ENCODE measurements around the gene SLF2. TPM values are rescaled to one million over a fixed set of nuclear protein-coding genes. Genes with fewer than 3 reads are reported as not detected.
A peak's percentile ranks its signal among the peaks of the same experiment; 100 is the strongest.

The SLF2 gene, protein sequence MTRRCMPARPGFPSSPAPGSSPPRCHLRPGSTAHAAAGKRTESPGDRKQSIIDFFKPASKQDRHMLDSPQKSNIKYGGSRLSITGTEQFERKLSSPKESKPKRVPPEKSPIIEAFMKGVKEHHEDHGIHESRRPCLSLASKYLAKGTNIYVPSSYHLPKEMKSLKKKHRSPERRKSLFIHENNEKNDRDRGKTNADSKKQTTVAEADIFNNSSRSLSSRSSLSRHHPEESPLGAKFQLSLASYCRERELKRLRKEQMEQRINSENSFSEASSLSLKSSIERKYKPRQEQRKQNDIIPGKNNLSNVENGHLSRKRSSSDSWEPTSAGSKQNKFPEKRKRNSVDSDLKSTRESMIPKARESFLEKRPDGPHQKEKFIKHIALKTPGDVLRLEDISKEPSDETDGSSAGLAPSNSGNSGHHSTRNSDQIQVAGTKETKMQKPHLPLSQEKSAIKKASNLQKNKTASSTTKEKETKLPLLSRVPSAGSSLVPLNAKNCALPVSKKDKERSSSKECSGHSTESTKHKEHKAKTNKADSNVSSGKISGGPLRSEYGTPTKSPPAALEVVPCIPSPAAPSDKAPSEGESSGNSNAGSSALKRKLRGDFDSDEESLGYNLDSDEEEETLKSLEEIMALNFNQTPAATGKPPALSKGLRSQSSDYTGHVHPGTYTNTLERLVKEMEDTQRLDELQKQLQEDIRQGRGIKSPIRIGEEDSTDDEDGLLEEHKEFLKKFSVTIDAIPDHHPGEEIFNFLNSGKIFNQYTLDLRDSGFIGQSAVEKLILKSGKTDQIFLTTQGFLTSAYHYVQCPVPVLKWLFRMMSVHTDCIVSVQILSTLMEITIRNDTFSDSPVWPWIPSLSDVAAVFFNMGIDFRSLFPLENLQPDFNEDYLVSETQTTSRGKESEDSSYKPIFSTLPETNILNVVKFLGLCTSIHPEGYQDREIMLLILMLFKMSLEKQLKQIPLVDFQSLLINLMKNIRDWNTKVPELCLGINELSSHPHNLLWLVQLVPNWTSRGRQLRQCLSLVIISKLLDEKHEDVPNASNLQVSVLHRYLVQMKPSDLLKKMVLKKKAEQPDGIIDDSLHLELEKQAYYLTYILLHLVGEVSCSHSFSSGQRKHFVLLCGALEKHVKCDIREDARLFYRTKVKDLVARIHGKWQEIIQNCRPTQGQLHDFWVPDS
- 10 to 100 TPM; 41.3 to 44.1 TPM for total RNA-seq

DNA sequence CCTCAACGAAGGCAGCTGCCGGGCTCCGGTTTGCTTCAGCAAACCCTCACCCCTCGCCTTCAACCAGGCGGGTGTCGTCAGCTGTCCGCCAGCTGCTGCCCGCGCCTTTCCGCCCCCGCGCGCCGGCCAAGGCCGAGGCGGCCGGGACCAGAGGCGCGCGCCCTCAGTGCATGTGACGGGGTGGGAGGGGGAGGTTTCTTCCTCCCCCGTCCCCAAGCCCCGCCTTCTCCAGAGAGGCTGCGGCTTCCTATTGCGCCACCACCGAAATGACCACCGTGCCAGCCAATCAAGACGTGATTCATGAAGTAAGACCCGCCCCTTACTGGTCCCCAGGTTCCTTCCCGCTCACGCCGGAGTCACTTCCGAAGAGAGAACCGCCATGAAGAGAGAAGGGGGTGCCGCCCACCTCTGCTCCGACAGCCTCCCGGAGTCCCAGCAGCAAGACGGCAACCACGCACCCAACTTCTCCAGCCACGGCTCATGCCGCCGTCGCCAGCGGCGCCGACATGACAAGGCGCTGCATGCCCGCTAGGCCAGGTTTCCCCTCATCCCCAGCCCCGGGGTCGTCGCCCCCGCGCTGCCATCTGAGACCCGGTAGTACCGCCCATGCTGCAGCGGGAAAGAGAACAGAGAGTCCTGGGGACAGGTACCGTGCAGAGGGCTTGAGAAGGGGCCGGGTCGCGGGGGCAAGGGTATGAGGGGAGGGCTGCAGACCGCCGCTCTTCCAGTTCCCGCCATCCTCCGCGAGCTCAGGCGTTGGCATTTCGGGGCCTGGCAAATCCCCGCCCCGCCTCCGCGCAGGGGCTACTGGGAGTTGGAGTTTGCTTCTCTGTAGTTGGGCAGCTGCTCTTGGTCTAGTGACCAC lies at the start of gene SLF2:
TSS of gene SLF2 (plus strand) at position 359 of the 865 bp plus-strand sequence. CDS start at position 507, 148 bp downstream.
- H3K27me3 Mint-ChIP-seq = no peaks in the 10 kb centered on the region
- H3K4me1 Mint-ChIP-seq = peaks cover 21% of the 10 kb centered on the region
- H3K36me3 Mint-ChIP-seq (ENCODE audit: low read depth) = peaks cover 47% of the 10 kb centered on the region
- H3K9me3 Mint-ChIP-seq = no peaks in the 10 kb centered on the region
- peak within 1 kb of the TSS; percentile 99 for H3K4me3 Mint-ChIP-seq
- peak; percentile 96 for ATAC-seq (replicated peaks)
- peak within 1 kb of the TSS; percentile 97 for H3K27ac Mint-ChIP-seq

DNA sequence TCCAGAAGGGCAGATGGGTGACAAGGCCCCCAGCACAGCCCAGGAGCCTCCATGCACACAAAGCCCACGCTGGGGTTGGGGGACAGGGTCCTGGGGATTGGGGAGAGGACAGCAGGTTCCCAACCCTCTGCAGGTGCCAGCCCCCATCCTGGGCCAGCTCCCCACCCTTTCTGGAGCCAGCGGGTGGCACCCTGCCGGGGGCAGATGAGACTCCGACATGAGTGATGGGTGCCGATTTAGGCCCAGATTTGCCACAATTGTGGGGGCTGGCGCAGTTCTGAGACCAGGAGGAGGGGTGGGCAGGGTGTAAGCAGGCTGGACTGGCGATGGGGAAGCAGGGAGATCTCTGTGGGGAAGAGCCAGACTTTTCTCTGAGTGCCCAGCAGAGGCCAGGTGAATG lies 49.3 kb upstream of the SLF2 start:
- no peak for ATAC-seq (replicated peaks)
- H3K9me3 Mint-ChIP-seq = no peaks in the 10 kb centered on the region
- H3K27me3 Mint-ChIP-seq = peaks cover 55% of the 10 kb centered on the region
- no peak overlapping the region for H3K4me3 Mint-ChIP-seq
- no peak overlapping the region for H3K27ac Mint-ChIP-seq
- peaks cover 5% of the 10 kb centered on the region for H3K4me1 Mint-ChIP-seq
- H3K36me3 Mint-ChIP-seq (ENCODE audit: low read depth) = no peaks in the 10 kb centered on the region

DNA sequence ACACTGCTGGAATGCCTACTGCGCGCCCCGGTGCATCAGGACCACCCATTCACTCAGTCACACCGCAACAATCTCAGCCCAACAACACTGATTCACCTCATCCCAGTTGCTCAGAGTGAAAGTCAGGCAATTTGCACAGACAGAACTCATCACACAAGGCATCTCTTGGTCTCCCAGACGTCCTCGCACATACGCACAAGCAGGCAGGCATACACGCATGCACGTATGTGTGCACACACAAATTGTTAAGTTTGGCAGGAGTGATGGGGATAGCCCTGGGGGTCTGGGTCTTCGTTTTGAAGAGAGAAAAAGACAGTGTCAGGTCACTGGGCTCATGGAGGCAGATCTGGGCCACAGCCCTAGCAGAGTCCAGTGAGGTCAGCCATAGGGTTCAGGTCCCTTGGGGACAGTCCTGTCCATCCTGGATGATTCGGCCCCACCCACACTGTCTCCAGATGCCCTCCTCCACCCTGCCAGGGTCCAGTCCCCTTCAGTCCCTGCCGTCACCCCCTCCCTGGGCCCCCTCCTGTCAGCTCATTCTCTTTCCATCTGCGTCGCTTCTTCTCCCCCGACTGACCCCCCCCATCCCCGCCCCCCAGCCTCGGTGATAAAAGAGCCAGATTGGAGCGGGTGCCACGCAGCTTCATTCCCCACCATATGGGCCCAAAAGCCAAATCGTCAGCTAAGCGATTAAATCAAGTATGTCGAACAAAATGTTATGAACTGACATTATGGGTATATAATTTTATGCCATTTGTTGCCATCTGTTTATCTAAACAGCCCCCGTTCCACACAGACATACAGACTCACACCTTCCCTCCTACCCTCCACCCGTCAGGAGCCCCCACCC lies 48.5 kb upstream of the SLF2 start:
- ATAC-seq (replicated peaks) = no peak
- no peak overlapping the region for H3K27ac Mint-ChIP-seq
- peaks cover 47% of the 10 kb centered on the region for H3K27me3 Mint-ChIP-seq
- H3K9me3 Mint-ChIP-seq = no peaks in the 10 kb centered on the region
- H3K4me3 Mint-ChIP-seq = no peak overlapping the region
- H3K36me3 Mint-ChIP-seq (ENCODE audit: low read depth) = no peaks in the 10 kb centered on the region
- peaks cover 5% of the 10 kb centered on the region for H3K4me1 Mint-ChIP-seq

DNA sequence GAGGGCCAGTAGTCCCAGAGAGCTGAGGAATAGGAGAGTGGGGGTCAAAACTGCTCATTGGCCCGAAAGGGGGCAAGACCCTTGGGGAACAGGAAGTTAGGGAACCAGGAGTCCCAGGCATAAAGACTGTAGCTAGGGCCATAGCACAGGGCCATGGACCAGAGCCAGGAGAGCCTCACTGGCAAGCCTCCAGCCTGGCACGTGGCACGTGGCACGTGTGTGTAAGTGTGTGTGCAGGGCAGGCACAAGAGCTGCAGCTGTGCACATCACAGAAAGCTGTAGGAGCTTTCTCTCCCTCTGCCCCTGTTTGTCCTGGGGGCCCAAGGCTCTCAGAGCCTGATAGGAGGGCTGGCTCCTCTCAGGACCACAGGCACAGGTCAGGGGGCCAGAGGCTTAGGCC lies 47.8 kb upstream of the SLF2 start:
- ATAC-seq (replicated peaks) = no peak
- no peaks in the 10 kb centered on the region for H3K9me3 Mint-ChIP-seq
- H3K4me1 Mint-ChIP-seq = peaks cover 5% of the 10 kb centered on the region
- no peak overlapping the region for H3K4me3 Mint-ChIP-seq
- no peaks in the 10 kb centered on the region for H3K36me3 Mint-ChIP-seq (ENCODE audit: low read depth)
- H3K27me3 Mint-ChIP-seq = peaks cover 42% of the 10 kb centered on the region
- H3K27ac Mint-ChIP-seq = no peak overlapping the region

DNA sequence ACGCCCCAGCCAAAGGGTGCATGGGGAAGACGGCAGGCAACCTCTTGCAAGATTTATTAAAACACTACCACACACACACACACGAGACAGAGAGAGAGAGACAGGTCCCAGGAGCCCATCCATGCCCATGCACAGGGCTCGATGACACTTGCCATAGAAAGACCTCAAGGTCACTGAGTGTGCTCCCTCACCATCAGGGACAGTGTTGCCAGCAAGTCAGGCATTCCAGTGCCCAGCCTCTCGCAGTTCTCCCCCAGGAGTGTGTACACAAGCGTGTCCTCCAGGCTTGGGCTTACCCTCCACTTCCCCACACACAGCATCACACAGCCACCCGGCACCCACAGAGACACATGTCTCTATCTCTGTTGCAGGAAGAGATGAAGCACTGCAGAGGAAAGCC lies 46.8 kb upstream of the SLF2 start:
- Mint-ChIP-seq H3K27me3 (peaks cover 39% of the 10 kb centered on the region), H3K9me3 (no peaks in the 10 kb centered on the region), H3K36me3 (ENCODE audit: low read depth) (no peaks in the 10 kb centered on the region), H3K4me3 (no peak overlapping the region), H3K27ac (no peak overlapping the region), H3K4me1 (peaks cover 5% of the 10 kb centered on the region)
- ATAC-seq (replicated peaks) = no peak

DNA sequence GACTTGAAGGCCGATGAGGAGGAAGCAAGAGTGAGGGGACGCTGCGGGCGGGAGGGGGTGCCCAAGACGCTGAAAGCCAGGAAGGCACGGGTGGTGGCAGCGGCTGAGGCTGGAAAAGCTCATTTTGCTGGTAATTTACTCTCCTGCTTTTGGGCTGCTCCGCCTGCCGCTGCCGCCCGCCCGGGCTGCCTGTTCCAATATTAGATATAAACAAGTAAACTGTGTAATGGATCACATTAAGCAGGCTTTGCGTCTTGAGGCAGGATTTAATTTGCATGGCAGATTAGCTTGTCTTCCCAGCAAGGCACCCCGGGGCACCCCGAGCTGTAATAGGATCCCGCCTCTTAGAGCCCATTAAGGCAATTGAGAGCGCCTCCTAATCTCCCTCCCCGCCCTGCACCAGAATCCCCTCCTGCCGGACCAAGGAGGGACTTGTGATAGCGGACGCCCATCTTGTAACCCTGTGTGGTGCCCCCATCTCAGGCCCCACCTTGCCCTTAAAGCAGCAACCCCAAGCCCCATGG lies 46.1 kb upstream of the SLF2 start:
- no peak for ATAC-seq (replicated peaks)
- Mint-ChIP-seq H3K4me1 (peaks cover 5% of the 10 kb centered on the region), H3K27ac (no peak overlapping the region), H3K4me3 (no peak overlapping the region), H3K9me3 (no peaks in the 10 kb centered on the region), H3K27me3 (peaks cover 36% of the 10 kb centered on the region), H3K36me3 (ENCODE audit: low read depth) (no peaks in the 10 kb centered on the region)

DNA sequence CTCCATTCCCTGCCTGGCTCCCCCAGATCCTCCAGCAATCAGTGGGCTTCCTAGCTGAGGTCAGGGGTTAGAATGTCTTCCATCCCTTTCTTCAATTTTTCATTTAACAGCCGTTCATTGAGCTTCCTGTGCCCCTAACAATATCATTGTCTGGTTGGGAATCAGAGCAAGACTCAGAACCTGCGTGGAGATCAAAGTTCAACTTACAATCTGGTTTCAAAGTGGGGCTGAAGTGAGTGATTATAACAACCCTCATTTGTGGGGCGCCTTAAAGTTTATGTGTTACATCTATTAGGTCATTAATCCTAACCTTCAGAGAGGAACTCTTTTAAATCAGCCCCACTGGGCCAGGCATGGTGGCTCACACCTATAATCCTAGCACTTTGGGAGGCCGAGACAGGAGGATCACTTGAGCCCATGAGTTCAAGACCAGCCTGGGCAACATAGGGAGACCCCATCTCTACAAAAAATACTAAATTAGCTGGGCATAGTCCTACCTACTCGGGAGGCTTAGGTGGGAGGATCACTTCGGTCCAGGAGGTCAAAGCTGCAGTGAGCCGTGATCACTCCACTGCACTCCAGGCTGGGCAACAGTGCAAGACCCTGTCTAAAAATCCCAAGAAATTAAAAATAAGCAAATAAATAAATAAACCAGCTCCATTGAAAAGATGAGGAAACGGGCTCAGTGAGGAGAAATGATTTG lies 45.4 kb upstream of the SLF2 start:
- H3K27ac Mint-ChIP-seq = no peak overlapping the region
- no peak overlapping the region for H3K4me3 Mint-ChIP-seq
- H3K9me3 Mint-ChIP-seq = no peaks in the 10 kb centered on the region
- no peak for ATAC-seq (replicated peaks)
- H3K4me1 Mint-ChIP-seq = peaks cover 5% of the 10 kb centered on the region
- peaks cover 31% of the 10 kb centered on the region for H3K27me3 Mint-ChIP-seq
- no peaks in the 10 kb centered on the region for H3K36me3 Mint-ChIP-seq (ENCODE audit: low read depth)

DNA sequence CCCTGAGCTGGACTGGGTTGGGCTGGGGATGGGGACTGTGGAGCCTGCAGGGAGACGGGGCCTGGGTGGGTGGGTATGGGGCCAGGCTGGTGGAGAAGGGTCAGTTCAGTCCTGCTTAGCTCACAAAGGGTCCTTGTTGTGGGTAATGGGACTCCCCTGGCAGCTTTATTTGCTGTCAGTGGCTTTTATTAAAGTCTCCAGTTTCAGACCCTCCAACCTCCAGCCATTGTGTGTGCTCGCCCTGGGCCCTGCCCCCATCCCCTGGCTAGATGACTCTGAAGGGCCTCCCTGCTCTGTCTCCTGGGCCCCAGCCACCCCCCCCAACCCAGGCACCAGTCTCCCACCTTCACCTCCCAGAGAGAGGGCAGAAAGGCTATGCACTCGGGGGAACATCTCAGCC lies 44.4 kb upstream of the SLF2 start:
- peaks cover 5% of the 10 kb centered on the region for H3K4me1 Mint-ChIP-seq
- no peaks in the 10 kb centered on the region for H3K36me3 Mint-ChIP-seq (ENCODE audit: low read depth)
- H3K4me3 Mint-ChIP-seq = no peak overlapping the region
- H3K27me3 Mint-ChIP-seq = peaks cover 31% of the 10 kb centered on the region
- no peak overlapping the region for H3K27ac Mint-ChIP-seq
- H3K9me3 Mint-ChIP-seq = no peaks in the 10 kb centered on the region
- ATAC-seq (replicated peaks) = no peak

DNA sequence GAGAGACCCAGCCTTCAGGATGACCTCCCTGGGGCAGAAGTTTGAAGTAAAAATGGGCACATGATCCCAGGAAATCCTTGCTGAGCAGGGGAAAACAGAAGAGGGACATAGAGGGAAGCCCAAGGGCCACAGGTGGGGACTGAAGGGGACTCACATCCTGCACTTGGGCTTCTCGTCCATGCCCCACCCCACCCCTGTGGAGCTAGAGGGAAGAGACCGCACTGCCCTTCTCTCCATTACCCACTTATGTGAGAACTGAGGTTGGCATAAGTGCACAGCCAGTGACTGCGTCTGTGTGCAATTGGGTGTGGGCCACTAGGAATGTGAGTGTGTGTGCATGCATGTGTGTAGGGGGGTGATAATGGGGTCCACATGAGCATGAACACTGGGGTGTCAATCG lies 43.4 kb upstream of the SLF2 start:
- no peak for ATAC-seq (replicated peaks)
- Mint-ChIP-seq H3K36me3 (ENCODE audit: low read depth) (no peaks in the 10 kb centered on the region), H3K27ac (no peak overlapping the region), H3K4me1 (peaks cover 5% of the 10 kb centered on the region), H3K9me3 (no peaks in the 10 kb centered on the region), H3K4me3 (no peak overlapping the region), H3K27me3 (peaks cover 30% of the 10 kb centered on the region)

DNA sequence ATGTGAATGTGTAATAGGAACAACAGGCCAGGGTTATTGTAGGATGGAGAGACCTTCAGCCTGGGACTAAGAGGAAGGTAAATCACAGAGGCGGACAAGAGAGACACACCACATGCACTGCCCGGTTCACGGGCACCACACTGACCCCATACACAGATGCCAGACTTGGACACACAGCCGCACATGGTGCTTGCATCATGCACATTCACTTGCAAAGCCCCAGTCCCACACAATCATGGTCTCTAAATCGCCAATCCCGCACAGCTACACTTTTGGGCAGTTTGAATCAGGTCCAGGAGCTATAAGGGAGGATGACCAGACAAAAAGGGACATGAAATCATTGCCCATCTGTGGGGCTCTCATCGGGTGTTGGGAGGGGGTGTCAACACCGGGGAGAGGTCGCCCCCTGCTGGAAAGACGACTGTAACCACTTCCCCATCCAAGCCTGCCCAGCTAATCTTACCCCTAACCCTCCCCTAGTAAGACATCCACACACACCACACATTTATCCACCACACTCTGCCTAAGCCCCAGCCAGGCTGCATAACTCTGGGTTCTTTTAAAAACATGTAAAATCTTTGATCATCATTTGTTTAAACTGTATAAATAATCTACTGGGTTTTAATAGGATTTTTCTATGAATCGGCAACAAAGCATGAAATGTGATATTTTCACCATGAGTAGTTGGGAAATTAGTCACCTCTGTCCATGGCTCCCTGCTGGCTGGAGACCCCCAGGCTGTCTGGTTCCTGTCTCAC lies 40.5 kb upstream of the SLF2 start:
- no peak overlapping the region for H3K27ac Mint-ChIP-seq
- ATAC-seq (replicated peaks) = peak; percentile 91
- no peak overlapping the region for H3K4me3 Mint-ChIP-seq
- no peaks in the 10 kb centered on the region for H3K4me1 Mint-ChIP-seq
- H3K36me3 Mint-ChIP-seq (ENCODE audit: low read depth) = no peaks in the 10 kb centered on the region
- no peaks in the 10 kb centered on the region for H3K9me3 Mint-ChIP-seq
- peaks cover 17% of the 10 kb centered on the region for H3K27me3 Mint-ChIP-seq

DNA sequence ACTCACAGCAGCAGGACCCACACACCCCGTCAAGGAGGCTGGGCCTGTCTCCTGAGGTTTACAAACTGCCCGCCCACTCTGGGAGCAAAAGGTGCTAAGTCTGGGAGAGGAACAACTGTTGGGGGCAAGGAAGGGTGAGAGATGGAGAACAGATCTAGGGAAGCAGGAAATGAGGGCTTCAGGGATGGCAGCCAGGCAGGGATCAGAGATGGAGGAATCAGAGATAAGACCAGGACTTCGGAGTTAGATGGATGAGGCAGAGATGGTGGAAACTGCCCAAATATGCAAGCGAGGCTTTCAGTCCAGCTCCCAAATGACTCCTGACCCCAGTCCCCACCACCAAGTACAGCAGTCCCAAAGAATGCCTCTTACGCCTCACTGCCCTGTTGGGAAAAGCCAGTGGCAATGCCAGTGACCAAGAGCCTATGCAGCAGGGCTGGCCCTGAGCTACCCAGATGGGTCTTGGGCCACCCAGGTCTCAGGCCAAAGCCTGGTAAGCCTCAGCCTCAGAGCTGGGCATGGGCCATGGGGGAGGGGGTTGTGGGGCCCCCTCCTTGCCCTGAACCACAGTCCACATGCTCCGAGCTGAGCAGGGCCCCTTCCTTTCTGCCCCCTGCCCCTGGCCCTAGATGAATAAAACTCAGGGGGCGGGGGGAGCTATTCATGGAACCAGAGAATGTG lies 39.5 kb upstream of the SLF2 start:
- Mint-ChIP-seq H3K27ac (no peak overlapping the region), H3K36me3 (ENCODE audit: low read depth) (no peaks in the 10 kb centered on the region), H3K4me1 (no peaks in the 10 kb centered on the region), H3K4me3 (no peak overlapping the region), H3K27me3 (peaks cover 24% of the 10 kb centered on the region), H3K9me3 (no peaks in the 10 kb centered on the region)
- no peak for ATAC-seq (replicated peaks)
